Testis (tissue), 2 donors: Measurements from ENCODE around the gene IGF2R.

Experiments used
- POLR2A ChIP-seq: fragments of 450-650 bp; IDR thresholded peaks from one replicate; pipeline ENCODE4 v1.6.1; 2017; ENCODE audit warnings: antibody characterized with exemption, mild to moderate bottlenecking, moderate library complexity
- TF ChIP-seq, protein P1 (sequence below), 3 experiments: fragments of 450-650 bp in 2 of 3; fragments of 200-600 bp in 1 of 3; sonication (generic) in 1 of 3; IDR thresholded peaks; one replicate each; pipeline ENCODE4 v1.5.1; 2016 to 2019; ENCODE audit warnings: antibody characterized with exemption in 3 of 3, mild to moderate bottlenecking in 2 of 3, moderate library complexity in 1 of 3

DNA sequence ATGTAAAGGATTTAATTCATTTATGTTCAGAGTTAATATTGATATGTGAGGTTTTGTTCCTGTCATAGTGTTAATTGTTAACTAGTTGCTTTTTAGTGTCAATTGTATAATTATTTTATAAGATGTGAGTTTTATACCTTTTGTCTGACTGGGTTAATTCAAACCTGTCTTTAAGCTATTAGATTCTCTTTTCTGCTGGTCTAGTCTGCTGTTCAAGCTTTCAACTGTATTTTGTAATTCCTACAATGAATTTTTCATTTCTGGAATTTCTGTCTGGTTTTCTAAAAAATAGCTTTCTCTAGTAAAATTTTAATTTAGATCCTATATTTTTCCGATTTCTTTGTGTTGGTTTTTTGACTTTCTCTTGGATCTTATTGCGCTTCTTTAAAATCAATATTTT, 26.5 kb downstream of the IGF2R start:
- no peak for TF ChIP-seq POLR2A
- TF ChIP-seq, protein P1, sequence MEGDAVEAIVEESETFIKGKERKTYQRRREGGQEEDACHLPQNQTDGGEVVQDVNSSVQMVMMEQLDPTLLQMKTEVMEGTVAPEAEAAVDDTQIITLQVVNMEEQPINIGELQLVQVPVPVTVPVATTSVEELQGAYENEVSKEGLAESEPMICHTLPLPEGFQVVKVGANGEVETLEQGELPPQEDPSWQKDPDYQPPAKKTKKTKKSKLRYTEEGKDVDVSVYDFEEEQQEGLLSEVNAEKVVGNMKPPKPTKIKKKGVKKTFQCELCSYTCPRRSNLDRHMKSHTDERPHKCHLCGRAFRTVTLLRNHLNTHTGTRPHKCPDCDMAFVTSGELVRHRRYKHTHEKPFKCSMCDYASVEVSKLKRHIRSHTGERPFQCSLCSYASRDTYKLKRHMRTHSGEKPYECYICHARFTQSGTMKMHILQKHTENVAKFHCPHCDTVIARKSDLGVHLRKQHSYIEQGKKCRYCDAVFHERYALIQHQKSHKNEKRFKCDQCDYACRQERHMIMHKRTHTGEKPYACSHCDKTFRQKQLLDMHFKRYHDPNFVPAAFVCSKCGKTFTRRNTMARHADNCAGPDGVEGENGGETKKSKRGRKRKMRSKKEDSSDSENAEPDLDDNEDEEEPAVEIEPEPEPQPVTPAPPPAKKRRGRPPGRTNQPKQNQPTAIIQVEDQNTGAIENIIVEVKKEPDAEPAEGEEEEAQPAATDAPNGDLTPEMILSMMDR (IDR thresholded peaks at IDR 0.05): no peak
